ENCODE measurements around the gene NOC3L.

GRCh38 chr10:94316560-94316959, 46.2 kb downstream of the NOC3L start:
- no peak for TF ChIP-seq CTCF (IDR thresholded peaks at IDR 0.05)
- no peak for TF ChIP-seq REST (IDR thresholded peaks at IDR 0.05; ENCODE audit: insufficient read depth in 1 of 2, low read depth in 2 of 2, low read length in 1 of 2)
- TF ChIP-seq POLR2AphosphoS5 (IDR thresholded peaks at IDR 0.05; ENCODE audit: low read depth, low read length): no peak
